ENCODE results near the gene TBPL2.
"Not testable (repeated sequence)": the region's sequence is repeated elsewhere in the genome, so short reads cannot be mapped to it uniquely, and the experiment has no call there.

Gene TBPL2

DNA sequence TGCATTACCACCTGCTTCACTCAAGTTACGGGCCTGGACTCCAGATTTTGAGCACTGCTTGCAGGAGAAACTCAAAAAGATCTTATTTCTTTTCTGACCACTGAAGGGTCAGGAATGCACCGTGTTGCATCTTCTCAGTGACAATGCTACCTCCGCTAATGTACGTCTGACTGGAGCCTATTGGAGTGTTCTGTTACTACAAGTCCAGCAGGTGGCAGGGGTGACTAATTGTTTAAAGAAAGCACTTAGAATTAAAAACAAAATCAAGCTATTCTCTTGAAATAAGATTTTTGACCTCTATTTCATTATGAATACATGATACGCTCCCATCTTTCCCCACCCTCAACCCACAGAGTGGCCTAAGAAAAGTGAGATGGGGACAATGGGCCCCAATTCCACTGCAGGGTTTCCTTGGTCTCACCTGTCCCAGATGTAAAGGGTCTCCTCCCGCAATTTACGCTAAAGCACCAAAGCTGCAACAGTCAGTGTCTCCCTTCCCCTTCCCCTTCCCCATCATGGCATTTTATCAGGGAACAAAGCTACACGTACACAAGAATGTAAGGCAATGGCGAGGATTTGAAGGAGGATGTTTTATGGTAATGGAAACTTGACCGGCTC is 2.2 kb downstream of the TBPL2 start:
- FAIRE-seq, result no peak

DNA sequence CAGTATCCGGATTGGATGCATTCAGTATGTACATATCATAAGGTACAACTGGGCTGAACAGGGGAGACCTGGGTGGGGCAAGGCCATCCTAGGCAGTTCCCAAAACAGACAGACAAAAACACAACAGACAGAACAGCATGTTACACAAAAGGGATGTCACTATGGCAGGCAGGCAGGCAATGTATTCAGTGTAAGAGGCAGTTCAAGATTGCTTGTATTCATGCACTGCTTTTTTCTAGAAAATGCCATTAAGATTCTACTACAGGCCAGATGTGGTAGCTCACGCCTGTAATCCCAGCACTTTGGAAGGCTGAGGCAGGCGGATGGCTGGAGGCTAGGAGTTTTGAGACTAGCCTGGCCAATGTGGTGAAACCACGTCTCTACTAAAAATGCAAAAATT is 3.5 kb downstream of the TBPL2 start:
- no peak for FAIRE-seq

DNA sequence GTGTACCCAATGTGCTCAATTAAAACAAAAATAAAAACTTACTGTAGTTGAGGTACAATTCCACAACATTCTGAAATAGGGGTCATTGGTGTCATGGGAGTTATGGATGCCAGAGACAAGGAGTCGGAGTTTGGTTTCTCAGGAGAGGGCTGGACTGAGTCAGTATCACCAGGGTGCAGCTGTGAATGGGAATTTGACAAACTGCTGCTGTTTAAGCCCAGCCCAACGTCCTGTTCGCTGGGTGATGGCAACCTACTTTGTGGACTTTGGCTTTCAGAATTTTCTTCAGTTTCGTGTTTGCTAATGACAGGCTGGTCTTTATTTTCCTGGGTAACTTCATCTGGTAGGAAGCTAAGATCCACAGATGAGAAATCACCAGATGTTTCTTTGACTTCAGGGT is 3.9 kb downstream of the TBPL2 start:
- no peak for FAIRE-seq

DNA sequence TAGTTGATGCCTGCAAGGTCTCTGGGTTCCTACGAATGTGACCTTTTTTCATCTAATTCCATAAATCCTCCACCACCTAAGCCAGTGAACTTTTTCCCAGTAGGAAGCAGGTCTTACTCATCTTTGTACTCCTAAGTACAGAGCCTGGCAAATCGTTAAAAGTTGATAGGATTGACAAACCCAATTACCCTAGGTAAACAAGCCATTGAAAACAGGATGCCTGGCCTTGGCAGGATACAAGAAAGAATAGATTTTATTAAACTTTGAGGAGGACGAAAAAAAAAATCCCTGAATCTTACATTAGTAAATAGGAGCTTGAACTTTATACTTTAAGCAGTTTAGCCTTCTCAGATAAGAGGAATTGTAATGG is 5.6 kb downstream of the TBPL2 start:
- FAIRE-seq, result no peak

DNA sequence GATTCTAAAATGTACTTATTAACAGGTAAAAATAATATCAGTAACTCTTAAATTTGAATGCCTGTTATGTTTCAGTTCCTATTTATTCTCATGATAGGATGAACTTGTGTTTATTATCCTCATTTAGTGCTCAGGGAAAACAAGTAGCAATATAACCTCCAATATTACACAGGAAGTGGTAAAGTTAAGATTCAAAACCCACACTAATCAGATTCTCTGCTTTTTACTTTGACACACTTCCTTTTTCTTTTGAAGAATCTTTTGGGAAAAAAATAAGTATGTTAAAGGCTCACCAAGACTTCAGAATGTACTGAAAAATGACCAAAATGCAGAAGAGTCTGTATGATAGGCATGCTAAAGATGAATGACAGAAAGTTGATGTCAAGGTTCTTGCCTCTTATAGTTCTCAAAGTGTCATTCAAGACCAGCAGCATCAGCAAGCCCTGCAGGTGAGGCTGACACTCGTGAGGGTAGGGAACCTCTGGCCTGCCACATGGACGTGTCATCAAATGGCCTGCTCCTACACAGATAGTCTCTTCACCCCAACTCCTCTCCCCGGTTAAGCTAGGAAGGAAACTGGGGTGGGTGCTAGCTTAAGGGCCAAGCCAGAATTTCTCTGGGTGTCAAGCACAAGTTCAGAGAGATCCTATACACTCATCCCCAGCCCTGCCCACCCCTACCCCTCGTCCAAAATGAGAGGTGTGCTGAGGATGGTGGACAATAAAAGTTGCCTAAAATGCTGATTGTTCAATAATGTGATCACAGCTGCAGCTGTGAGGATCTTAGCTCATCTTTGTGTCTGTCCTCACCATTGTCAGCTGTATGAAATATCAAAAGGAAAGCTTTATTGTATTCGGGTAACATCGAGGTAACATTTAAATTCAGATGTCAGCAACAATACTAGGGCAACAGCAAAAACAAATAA is 6.3 kb downstream of the TBPL2 start:
- no peak for FAIRE-seq

DNA sequence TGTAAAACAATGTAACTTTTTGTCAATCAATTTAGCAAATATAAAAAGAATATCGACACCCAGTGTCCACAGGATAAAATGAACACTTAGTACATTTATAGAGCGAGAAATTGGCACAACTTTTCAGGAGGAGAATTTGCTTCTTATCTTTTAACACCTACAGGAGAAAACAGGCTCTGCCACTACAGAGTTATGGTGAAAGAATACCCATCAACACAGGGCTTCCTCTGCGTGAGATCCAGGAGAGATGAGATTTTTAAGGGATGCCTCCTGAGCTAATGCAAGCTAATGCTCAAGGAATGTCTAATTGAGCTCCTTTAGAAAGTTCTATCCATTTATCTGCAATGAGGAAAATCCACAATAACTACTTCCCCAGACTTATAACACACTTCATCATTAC is 7.8 kb downstream of the TBPL2 start:
- FAIRE-seq, result no peak

DNA sequence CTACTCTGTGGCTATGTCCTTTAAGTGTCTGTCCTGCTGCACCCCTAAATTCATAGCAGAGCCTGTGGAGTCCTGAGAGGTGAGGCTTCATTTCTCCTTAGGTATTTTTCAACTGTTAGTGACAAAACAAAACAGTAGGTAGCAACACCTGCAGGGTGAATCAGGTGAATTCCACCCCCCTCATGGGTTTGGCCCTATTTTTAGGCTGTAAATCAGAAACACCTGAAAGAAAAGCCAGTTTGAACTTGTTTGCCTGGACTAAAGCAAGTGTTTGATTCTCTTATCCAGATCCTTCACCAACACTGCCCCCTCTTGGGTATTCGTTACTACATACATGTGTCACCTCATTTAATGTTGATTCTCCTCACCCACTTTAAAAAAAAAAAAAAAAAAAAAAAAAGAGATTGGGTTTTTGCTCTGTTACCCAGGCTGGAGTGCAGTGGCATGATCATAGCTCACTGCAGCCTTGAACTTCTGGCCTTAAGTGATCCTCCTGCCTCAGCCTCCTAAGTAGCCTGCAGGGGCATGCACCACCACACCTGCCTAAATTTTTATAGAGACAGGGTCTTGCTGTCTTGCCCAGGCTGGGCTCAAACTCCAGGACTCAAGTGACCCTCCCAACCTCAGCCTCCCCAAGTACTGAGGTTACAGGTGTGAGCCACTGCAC is 10.3 kb downstream of the TBPL2 start:
- FAIRE-seq, result no peak

DNA sequence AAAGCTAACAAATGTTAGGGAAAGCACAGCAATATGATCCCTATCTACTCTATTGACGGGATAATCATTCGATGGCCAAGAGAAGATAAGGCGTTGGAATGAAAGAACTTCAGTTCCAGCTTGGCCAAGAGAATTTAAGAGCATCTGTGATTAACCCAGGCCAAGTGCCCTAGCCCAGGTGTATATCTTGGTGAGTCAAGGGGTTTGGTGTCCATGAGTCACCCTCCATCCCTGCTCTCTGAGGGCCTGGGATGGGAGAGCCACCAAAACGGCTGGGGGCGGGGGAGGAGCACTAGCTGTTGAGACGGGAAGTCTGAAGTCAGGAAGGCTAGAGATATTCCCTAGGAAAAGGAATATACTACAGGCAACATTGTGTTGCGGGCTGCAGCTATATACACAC is 13.0 kb downstream of the TBPL2 start:
- FAIRE-seq, result no peak

DNA sequence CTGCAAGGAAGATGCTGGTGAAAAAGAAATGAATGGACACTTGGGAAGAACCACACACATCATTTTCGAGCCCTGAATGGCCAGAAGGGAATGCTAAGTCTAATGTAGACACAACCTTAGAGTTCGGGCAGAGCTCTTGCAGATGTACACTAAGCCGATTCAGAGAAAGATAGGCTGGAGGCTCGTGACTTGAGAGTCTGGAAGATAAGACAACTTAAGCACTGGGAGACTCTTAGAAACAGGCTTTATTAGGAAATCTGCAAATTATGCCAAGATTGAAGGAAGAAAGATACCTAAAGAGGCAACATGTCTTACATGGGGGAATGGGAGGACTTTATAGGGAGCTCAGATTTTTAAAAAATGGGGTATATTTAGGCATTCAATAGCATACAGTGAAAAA is 13.5 kb downstream of the TBPL2 start:
- no peak for FAIRE-seq

DNA sequence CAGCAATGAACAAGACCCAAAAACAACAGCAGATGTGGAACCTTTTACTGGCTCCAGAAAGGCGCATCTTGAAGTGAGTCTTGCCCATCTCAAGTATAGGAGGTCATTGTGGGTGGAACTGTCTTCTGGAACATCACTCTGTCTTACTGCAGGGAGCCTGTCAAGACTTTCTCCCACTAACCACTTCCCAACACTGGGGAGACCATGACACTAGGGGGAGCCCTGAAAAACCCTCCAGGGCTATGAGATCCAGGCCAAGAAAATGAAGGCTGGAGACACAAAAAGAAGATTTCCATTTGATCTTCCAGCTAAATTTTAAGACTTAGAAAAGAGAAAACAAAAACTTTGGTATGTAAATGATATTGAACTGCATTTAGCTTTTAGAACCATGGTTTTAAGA is 15.3 kb downstream of the TBPL2 start:
- FAIRE-seq, result no peak

DNA sequence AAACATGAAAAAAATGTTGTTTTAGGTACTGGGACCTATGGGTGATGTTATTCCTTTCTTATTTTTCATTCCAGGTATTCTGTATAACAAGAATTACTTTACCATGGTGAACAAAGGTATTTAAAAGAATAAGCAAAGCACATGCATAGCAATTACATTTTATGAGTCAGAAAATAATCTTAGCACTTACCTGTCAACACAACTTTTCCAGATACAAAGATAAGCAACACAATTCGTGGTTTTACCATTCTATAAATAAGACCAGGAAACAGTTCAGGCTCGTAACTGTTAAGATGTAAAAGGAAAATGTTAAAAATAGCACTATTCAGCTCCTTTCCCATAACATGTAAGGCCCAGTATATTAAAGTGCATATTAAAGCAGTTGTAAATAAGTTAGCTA is 16.4 kb downstream of the TBPL2 start:
- FAIRE-seq, result no peak

DNA sequence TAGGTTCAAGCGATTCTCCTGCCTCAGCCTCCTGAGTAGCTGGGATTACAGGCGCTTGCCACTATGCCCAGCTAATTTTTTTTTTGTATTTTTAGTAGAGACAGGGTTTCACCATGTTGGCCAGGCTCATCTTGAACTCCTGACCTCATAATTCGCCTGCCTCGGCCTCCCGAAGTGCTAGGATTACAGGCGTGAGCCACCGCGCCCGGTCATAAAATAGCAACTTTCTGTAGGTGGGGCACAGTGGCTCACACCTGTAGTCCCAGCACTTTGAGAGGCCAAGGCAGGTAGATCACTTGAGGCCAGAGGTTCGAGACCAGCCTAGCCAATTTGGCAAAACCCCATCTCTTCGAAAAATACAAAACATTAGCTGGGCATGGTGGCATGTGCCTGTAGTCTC is 18.1 kb downstream of the TBPL2 start:
- not testable (repeated sequence) for FAIRE-seq

DNA sequence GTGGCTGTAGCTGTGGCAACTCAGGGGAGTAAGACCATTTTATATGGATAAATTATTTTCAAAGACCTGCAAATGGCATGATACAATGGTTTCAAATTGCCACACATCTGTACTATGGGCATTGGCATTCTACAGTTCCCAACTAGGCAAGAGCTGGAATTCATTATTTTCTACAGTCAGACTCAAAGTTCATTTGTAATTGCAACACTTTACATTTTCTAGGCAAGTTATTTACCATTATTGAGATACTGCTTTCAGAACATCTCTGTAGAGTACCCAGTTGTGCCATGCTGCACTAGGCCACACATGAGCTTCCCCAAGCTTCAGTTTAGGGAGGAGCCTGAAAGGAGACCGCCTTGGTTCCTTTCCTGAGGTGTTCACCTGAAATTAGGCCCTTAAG is 20.8 kb downstream of the TBPL2 start:
- FAIRE-seq, result no peak

DNA sequence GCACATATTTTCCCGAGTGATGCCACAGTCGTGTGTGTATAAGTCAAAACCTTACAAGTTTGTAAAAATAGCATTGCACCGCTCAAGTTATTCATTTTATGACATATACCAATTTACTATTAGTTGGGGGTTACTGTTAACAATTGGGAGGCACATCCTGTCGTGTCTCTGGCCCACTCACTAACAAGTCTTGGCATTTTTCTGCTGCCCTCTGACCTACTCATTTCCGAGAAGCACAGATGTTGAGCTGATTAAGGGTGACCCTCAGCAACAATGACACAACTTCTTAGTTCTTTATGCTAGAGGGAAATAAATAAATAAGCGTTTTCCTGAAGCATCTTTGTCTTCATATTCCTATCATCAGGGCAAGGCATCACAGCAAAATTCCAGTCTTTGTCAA is 22.0 kb downstream of the TBPL2 start:
- no peak for FAIRE-seq

DNA sequence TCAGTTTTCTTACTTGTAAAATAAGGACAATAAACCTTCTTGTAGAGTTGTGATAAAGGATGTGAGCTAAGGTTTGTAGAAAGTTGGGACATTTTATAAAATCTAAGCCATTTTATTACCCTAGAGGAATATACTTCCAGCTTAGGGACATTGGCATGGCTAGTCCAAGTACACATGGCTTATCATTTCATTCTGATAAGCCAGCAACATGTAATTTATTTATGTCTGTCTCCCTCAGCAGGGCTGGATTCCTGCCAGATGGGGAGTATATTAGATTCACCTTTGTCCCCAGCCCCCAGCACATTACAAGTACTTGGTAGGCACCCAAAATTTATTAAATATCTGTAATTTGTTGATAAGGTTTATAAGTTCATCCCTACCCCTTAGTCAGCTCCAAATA is 22.5 kb downstream of the TBPL2 start:
- FAIRE-seq, result no peak

DNA sequence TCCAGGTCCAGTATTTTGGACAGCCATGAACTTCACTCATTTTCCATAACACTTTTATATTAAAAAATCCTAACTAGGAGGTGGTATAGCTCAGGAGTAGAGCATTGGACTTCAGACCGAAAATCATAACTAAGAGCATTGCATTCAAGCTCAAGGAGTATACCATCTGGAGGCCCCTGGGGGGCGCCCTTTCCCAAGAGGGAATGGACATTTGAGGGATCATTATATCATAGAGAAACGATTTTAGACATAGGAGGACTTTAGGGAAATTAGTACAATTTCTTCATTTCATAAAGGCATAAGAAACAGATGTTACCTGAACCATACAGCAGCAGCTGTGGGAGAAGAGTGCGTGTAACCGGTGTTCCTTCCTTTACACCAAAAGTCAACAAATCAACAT is 23.6 kb downstream of the TBPL2 start:
- no peak for FAIRE-seq

DNA sequence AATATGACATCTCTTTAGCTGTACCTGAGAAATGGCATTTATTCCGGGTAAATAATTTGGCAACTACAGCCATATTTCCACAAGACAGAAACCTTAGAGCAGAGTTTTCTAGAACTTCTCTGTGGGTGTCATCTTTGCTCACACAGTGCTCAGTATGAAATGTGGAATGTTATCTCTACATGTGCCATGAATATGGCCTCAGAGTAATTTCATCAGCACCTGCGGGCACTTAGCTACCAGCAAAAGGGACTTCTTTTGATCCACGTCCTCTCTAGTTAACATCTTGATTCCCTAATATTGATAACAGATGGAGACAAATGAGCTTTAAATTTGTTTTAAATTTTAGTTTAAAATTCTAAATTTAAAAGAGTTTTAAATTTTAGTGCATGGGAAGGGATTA is 25.9 kb downstream of the TBPL2 start:
- no peak for FAIRE-seq

DNA sequence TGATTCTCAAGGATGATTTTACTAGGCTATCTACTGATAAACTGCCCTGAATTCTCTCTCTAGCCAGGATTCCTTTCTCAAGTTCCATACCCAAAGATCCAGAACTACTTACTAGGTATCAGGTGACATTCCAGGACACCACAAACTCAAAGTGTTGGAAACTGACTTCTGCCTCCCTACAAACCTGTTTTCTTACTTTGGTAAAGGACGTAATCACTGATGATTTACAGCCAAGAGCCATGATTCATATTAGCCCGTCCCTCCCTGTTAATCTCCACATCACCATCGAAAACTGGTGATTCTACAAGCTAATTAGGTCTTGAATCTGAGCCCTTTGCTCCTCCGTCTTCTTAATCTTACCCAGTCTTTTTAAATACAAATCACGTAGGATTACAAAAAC is 27.7 kb downstream of the TBPL2 start:
- FAIRE-seq, result no peak

DNA sequence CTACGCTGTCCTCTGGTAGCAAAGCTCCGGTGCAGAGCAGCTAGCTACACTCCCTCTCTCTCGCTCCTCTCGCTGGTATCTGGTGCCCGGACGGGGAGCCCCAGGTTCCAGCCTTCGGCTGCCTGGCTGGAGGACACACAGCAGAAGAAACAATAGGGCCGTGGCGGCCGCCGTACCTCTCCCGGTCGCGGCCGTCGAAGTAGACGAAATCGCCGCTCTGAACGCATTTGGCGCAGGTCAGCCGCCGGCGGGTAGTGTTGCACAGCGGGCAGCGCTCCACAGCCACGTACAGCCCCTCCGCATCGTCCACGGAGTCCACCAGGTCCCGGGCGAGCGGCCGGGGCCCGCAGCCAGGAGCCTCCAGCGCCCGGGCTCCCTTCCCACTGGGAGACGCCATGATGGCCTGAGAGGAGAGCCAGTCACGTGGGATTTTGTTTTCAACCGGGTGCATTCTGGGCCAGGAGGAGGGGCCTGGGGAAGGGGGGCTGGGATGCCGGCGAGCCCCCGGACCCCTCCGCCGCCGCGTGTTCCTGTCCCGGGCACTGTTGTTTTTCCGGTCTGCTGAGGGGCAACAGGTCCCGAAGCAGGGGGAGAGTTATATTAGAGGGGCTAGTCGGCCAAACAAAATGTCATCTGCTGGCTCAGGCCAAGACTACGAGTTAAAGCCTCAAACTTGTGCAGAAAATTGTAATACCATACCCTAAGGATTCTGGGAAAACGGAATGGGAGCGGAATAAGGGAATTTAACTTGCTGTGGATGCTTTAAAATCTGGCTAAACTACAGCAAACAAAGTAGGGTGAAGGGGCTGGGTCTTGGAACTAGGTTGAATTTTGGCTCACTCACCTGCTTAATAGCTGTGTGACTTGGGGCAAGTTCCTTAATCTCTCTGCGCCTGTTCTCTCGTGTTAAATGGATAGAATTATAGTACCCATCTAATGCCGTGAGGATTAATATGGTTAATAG is 28.7 kb downstream of the TBPL2 start, which contains the start of gene ATG14:
Gene ATG14, minus strand, starts transcription at position 405 of the 964 bp plus-strand sequence. Its CDS starts 8 bp downstream, at position 397.
- FAIRE-seq, result no peak

DNA sequence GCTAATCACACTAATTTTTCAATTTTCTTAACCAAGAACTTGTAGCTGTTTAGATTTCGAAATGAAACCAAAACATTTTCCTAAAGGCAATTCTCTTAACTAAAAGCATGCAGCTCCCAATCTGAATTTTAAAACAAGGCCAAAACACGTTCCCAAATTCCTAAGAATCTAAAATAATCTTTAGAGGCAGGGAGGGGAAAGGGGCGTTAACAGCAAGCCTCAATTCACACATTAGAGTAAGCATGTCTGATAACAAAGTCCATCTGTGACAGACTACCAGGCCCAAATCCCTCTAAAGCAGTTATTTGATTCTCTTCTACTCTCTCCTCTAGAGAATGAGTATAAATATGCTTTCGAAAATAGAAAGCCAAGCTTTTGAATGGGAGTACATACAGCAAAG is 29.5 kb downstream of the TBPL2 start:
- no peak for FAIRE-seq

DNA sequence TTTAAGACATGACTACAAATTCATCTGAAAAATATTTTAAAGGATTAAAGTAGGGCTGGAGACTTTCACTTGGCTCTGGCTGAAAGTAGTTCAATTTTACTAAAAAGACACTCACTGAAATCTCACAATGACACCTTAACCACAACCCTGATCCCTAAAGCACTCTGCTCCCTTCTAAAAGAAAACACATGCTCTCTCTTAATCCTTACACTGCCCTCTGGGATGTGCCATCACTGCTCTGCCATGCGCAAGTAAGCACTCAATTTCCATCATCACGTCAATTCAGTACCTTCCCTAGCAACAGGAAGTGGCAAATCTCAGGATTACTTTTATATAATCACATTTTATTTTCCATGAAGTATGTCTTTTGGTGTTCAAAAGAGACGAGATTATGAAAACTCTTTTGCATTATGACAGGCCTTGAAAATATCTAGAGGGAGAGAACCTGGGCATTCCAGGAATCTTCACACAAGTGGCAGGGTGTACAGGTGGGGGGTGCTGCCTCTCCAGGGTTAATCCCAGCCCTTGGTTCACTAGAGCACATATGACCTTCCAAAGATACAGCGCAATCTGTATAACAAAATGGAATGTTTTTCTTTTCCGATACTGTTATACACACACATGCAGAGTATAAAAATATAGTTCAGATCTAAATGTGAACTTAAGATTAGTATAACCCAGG is 36.1 kb downstream of the TBPL2 start:
- FAIRE-seq, result no peak

DNA sequence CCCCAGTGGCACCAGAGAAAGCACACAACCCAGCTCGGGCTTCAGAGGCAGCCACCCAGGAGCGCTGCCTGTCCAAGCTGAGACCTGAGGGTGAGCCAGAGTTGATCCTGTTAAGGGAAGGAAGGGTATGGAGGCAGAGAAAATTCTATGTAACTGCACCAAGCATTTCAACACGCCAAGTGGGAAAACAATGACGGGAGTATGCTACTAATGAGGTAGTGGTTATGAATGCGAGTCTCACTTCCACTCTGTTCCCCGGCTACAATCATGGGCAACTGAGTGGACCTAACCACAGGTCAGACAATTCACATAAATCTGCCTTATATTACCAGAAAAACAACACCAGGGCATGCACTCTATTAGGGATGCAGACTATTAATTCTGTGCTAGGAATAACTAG is 38.7 kb downstream of the TBPL2 start:
- FAIRE-seq, result no peak
